Stimulated activated CD8-positive, alpha-beta memory T cell treated with anti-CD3 and anti-CD28 coated beads, Interleukin-12 subunit alpha, Interleukin-12 subunit beta, amount 100 ng/mL, for 24 hours (primary cell): ENCODE data around the gene PRODH2.
"Not testable (repeated sequence)": the region's sequence is repeated elsewhere in the genome, so short reads cannot be mapped to it uniquely, and the experiment has no call there.

Source experiments
- DNase-seq: peaks from one replicate; pipeline ENCODE4 v3.0.0-alpha.2; 2020; ENCODE audit errors: extremely low read depth

The PRODH2 gene

GRCh38 chr19:35781650-35782049 is 31.0 kb downstream of the PRODH2 start:
- DNase-seq = no peak

DNA sequence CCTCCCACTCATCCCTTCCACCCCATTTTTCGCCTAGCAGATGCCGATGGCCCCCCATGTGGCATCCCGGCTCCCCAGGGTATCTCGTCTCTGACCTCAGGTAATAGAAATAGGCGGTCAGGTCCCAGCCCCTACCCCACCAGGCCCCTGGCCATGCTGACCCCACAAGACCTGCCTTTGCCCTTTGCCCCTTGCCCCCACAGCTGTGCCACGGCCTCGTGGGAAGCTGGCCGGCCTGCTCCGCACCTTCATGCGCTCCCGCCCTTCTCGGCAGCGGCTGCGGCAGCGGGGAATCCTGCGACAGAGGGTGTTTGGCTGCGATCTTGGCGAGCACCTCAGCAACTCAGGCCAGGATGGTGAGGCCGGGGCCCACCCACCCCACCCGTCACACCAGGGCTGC is 31.9 kb downstream of the PRODH2 start:
- DNase-seq = no peak

DNA sequence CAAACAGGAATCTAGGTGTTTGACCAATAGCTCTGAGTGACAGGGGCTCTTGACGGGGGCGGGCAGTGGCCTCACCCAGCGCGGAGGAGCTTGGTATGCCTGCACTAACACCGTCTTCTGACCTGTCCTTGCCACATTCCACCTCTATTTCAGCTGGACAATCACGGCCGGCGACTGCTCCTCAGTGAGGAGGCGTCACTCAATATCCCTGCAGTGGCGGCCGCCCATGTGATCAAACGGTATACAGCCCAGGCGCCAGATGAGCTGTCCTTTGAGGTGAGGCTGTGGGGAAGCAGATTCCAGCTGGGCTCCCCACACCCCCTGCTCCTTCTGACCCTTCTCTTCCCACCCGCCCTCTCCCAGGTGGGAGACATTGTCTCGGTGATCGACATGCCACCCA is 32.6 kb downstream of the PRODH2 start:
- no peak for DNase-seq

DNA sequence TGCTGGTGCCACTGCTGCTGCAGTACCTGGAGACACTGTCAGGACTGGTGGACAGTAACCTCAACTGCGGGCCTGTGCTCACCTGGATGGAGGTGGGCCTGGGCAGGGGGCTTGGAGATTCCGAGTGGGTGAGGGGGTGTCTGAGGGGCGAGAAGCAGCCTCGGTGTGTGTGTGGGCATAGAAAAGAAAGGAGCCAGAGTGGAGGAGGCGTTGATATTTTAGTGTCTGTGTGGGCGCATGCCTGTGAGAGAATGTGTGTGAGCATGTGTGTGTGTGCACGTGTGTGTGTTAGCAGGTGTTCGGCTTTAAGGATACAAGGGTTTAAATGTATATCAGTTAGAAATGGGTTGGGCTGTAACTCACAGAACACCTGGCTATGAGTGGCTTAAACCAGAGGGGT is 33.6 kb downstream of the PRODH2 start:
- DNase-seq = no peak

DNA sequence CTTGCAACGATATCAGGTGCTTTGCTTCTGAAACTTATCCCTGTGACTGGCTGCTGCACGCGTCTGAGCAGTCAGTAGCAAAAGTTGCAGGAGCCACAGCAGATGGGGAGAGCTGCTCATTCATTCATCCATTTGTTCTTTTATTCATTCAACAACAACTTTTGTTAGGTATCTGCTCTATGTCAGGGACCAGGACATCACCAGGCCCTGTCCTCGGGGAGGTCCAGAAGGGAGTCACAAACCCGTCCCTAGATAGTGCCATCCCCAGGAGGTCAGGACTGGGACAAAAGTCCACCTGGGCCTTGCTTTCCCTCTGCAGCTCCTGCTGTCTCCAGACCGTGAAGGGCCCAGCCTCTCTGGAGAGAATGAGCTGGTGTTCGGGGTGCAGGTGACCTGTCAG is 34.7 kb downstream of the PRODH2 start:
- DNase-seq = no peak

GRCh38 chr19:35777086-35777841 is 35.4 kb downstream of the PRODH2 start:
- DNase-seq = no peak

DNA sequence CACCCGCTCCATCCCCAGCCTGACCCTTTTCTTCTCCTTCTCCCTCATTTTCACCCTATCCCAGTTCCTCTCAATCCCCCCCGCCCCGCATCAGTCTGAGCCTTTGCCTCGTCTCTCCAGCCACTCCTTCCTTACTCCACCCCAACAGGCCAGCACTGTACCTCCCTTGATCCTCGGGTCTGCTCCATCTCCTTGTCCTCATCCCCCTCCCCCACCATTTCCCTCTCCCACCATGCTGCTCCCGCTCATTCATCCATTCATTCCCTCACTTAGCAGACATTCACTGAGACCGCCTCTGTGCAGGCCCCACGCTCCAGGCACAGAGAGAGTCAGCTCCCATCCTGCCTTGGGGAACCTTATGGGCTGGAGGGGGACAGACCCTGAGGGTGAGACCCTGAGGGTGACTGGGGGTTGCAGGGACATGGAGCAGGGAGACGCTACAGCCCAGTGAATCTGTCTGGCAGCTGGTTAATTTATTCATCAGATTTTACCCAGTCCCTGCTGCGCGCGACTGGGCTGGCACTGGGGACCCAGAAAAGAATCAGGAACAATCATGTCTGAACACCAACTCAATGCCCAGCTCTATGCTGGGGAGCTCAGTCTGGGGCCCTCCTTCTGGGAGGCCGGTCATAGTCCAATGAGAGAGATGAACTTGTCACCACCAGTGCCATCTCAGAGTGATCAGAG is 36.4 kb downstream of the PRODH2 start:
- no peak for DNase-seq

DNA sequence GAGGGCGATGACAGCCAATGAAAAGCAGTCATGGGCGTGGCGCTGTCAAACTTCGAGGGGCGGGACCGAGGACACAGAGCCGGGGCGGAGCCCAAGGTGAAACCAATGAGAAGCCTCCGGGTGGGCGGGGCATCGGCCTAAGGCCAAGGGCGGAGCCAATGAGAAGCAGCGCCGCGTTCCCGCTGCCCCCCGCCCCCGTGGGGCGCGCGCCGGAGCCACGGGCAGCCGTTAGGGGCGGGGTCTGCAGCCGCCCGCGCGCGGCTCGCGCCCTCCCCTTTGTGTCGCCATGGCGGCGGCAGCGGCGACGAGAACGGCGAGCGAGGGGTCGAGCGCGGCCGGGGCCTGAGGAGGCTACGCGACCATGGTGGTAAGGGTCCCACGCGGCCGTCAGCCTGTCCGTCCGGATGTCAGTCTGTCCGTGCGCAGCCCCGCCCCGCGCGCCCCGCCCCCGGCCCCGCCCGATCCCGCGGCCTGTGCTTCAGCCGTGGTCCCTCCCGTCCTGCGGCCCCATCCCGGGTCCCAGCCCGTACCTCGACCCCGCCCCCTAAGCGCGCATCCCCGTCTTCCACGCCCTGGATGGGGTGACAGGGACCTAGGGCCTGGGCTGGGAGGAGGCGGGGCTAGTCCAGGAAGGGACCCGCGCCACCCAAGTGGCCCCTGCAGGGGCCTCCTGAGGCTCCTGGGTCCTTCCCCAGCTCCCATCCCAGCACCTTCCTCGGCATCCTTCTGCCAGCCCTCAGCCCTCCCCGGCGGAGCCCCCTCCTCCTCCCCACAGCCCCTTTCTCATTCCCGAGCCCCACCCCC is 37.1 kb downstream of the PRODH2 start, which contains the start of gene ARHGAP33:
TSS of gene ARHGAP33 (plus strand) at position 267 of the 804 bp plus-strand sequence. CDS start at position 362, 95 bp downstream.
- DNase-seq = peak; percentile 97

GRCh38 chr19:35775046-35775297 is 37.7 kb downstream of the PRODH2 start:
- DNase-seq = no peak

- DNase-seq = no peak
These were observed 38.2 kb downstream of the PRODH2 start for GRCh38 chr19:35774274-35775045.

- DNase-seq = no peak
These were observed 39.4 kb downstream of the PRODH2 start for GRCh38 chr19:35773020-35773806.

DNA sequence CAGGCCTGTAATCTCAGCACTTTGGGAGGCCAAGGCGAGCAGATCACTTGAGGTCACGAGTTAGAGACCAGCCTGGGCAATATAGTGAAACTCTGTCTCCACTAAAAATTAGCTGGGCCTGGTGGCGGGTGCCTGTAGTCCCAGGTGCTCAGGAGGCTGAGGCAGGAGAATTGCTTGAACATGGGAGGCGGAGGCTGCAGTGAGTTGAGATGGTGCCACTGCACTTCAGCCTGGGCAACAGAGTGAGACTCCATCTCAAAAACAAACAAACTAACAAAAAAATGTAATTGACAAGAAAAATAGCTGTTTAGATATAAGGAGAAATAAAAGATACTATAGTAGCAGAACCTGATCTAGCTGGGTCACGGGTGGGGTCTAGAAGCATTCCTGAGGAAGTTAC is 40.3 kb downstream of the PRODH2 start:
- not testable (repeated sequence) for DNase-seq

- DNase-seq = no peak
These were observed 44.6 kb downstream of the PRODH2 start for GRCh38 chr19:35768082-35768421.

DNA sequence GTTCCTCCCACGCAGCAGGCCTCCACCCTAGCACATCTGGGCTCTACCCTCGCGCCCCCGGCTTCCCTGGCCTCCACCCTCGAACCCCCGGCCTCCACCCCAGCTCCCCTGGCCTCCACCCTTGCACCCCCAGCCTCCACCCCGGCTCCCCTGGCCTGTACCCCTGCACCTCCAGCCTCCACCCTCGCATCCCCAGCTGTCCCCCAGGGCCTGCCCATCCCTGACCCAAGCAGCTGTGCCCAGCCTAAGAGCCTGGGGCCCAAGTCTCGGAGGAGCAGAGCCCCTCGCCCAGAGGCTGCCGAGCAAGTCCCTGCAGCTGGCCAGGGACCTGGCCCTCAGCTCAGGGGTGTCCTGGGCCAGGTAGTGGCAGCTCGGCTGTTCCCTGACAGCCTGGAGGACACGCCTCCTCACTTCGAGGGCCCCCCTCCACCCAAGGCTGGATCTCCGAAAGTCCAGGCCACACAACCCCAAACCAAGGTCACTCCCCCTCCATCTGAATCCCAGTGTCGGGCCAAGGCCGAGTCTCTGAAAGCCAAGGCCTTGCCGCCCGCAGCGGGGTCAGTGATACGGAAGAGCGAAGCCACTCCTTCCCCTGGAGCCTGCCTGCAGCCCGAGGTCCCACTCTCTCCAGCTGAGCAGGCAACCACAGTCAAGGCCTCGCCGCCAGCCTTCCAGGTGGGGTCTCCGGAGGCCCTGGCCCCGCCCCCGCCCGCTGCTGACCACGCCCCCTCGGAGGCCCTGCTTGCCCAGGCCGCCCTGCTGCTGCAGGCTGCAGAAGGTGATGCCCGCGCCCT is 45.2 kb downstream of the PRODH2 start:
- no peak for DNase-seq

- DNase-seq = no peak
These were observed 46.0 kb downstream of the PRODH2 start for GRCh38 chr19:35766571-35767104.

DNA sequence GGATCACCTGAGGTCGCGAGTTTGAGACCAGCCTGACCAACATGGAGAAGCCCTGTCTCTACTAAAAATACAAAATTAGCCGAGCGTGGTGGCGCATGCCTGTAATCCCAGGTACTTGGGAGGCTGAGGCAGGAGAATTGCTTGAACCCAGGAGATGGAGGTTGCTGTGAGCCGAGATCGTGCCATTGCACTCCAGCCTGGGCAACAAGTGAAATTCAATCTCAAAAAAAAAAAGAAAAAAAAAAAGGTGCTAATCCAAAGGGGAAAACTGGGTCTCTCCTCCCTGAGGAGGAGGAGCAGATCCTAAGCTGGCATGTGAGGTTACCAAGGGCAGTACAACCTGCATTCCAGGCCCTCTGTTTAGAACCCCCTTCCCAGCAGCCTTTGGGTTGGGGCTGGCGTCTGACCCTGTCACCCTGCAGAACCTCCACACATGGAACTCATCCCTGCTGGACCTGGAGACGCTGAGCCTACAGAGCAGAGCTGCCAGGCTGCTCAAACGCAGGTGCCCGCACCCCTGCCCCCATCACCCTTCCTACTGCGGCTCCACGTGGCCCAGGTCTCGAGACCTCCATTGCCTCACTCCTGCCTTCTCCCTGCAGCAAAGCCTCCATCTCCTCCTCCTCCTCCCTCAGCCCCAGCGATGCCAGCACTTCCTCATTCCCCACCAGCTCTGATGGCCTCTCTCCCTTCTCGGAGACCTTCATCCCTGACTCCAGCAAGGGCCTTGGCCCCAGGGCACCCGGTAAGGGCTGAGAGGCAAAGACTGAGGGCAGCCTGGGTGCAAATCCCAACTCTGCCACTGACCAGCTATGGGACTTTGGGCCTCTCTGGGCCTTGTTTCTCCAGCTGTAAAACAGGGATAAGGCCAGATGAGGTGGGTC is 48.0 kb downstream of the PRODH2 start:
- DNase-seq = no peak

DNA sequence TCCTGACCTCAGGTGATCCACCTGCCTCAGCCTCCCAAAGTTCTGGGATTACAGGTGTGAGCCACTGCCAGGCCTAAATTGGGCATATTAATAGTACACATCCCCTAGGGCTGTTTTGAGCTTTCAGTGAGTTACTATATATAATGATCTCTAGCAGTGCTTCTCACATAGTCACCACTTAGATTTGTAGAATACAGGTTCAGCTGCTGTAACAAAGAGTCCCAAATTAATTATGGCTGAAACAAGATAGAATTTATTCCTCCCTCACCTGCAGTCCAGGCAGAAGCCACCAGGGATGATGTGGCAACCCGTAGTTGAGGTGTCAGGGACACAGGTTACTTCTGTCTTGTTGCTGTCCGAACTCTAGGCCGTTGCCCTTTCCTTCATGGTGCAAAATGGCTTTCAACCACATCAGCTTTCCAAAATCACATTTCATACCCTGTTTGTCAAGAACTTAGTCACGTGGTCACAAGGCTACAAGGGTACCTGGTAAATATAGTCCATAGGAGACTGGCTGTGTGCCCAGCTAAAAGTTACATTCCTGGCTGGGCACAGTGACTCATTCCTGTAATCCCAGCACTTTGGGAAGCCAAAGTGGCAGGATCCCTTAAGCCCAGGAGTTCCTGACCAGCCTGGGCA is 51.8 kb downstream of the PRODH2 start:
- no peak for DNase-seq

DNA sequence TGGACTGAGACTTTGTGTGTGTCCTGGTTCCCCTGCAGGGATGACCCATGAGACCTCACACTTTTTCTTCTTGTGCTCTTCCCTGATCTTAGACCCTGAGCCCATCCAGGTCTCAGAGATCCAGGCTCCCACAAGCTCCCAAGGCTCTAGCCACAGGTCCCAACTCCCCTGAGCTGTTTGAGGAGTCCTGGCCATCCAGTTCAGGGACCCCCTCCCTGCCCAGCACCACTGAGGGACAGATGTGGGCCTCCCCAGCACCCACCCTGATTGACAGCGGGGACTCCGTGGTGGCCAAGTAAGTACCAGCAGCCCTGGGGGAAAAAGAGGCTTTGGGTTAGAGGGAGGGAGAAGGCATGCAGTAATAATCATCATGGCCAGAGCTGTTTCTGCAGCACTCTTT is 52.9 kb downstream of the PRODH2 start:
- DNase-seq = no peak
